H1 (cell line): ENCODE results near the gene MIR17HG.

Source experiments
- CTBP2 ChIP-seq: IDR thresholded peaks from 2 replicates; pipeline ENCODE4 v1.7.0; 2011; ENCODE audit warnings: borderline replicate concordance, mild to moderate bottlenecking, moderate library complexity, mixed read lengths, low read length; ENCODE audit not compliant: insufficient read depth, insufficient read length
- HDAC6 ChIP-seq: IDR thresholded peaks from one replicate; pipeline ENCODE4 v1.7.1; 2012; ENCODE audit warnings: low read depth, mild to moderate bottlenecking, inconsistent platforms, low read length, moderate library complexity
- POLR2A ChIP-seq, 2 experiments: IDR thresholded peaks; 1 replicate in 1 of 2; 2 replicates in 1 of 2; pipeline ENCODE4 v1.6.1; 2011; ENCODE audit warnings: low read depth in 2 of 2, low read length in 2 of 2, mild to moderate bottlenecking in 2 of 2; ENCODE audit errors: control extremely low read depth in 1 of 2
- RFX5 ChIP-seq: IDR thresholded peaks from 2 replicates; pipeline ENCODE4 v1.6.1; 2011; ENCODE audit warnings: low read depth, low read length, improper control_type of control experiment, borderline replicate concordance
- TAF1 ChIP-seq: IDR thresholded peaks from 2 replicates; pipeline ENCODE4 v1.6.1; 2011; ENCODE audit warnings: mild to moderate bottlenecking, low read depth, low read length
- TF ChIP-seq, protein P1 (sequence below), 3 experiments: IDR thresholded peaks; 1 replicate in 2 of 3; 2 replicates in 1 of 3; pipeline versions ENCODE4 v1.5.1 to v1.6.1; 2011; ENCODE audit warnings: low read length in 3 of 3, mild to moderate bottlenecking in 3 of 3, inconsistent platforms in 2 of 3, low read depth in 1 of 3, moderate library complexity in 1 of 3; ENCODE audit not compliant: insufficient read depth in 1 of 3; ENCODE audit errors: control extremely low read depth in 1 of 3
- TF ChIP-seq, protein P2 (sequence below): IDR thresholded peaks from 2 replicates; pipeline ENCODE4 v1.6.1; 2012; ENCODE audit warnings: inconsistent platforms
- TF ChIP-seq, protein P3 (sequence below): IDR thresholded peaks from 2 replicates; pipeline ENCODE4 v1.6.1; 2011; ENCODE audit warnings: low read length, improper control_type of control experiment

DNA sequence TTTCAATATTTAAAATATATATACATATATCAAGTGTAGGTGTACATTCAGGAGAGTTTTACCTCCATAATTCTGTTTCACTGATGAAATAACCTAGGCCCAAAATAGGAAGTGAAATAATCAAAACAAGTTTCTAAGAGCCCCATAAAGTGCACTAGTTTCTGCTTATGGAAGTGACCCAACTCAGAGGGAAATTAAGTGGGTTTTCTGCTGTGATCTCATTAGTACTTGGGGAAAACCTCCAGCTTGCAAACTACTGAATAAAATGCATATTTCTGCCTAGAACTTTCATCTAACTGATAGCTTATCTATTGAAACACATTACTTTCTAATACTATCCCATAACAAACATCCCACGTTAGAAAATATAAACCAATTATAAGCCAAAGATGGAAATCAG is 45.4 kb upstream of the MIR17HG start:
- TF ChIP-seq, protein P1, sequence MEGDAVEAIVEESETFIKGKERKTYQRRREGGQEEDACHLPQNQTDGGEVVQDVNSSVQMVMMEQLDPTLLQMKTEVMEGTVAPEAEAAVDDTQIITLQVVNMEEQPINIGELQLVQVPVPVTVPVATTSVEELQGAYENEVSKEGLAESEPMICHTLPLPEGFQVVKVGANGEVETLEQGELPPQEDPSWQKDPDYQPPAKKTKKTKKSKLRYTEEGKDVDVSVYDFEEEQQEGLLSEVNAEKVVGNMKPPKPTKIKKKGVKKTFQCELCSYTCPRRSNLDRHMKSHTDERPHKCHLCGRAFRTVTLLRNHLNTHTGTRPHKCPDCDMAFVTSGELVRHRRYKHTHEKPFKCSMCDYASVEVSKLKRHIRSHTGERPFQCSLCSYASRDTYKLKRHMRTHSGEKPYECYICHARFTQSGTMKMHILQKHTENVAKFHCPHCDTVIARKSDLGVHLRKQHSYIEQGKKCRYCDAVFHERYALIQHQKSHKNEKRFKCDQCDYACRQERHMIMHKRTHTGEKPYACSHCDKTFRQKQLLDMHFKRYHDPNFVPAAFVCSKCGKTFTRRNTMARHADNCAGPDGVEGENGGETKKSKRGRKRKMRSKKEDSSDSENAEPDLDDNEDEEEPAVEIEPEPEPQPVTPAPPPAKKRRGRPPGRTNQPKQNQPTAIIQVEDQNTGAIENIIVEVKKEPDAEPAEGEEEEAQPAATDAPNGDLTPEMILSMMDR (IDR thresholded peaks at IDR 0.05; ENCODE audit: control extremely low read depth in 1 of 3, insufficient read depth in 1 of 3, low read depth in 1 of 3, low read length in 3 of 3): no peak
- TF ChIP-seq CTBP2 (no peak), POLR2A (IDR thresholded peaks at IDR 0.05; ENCODE audit: control extremely low read depth in 1 of 2, low read depth in 2 of 2, low read length in 2 of 2) (no peak), HDAC6 (no peak), RFX5 (no peak), TAF1 (no peak)
- TF ChIP-seq, protein P2, sequence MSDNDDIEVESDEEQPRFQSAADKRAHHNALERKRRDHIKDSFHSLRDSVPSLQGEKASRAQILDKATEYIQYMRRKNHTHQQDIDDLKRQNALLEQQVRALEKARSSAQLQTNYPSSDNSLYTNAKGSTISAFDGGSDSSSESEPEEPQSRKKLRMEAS: no peak
- TF ChIP-seq, protein P3, sequence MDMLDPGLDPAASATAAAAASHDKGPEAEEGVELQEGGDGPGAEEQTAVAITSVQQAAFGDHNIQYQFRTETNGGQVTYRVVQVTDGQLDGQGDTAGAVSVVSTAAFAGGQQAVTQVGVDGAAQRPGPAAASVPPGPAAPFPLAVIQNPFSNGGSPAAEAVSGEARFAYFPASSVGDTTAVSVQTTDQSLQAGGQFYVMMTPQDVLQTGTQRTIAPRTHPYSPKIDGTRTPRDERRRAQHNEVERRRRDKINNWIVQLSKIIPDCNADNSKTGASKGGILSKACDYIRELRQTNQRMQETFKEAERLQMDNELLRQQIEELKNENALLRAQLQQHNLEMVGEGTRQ: no peak
